ENCODE results near the gene UPF3B.

- TF ChIP-seq POLR2AphosphoS5 (IDR thresholded peaks at IDR 0.05; ENCODE audit: low read depth, low read length): no peak
- no peak for TF ChIP-seq POLR2A (IDR thresholded peaks at IDR 0.05; ENCODE audit: low read depth, low read length)
- TF ChIP-seq TAF1 (IDR thresholded peaks at IDR 0.05; ENCODE audit: borderline replicate concordance, low read depth, low read length): no peak
These were observed 35.1 kb upstream of the UPF3B start for GRCh38 chrX:119887721-119888425.
